Measurements from ENCODE around the gene TRIM27.

GRCh38 chr6:28875191-28875747 is 48.5 kb downstream of the TRIM27 start:
- TF ChIP-seq CTCF (IDR thresholded peaks at IDR 0.05; ENCODE audit: poor library complexity), result no peak
- TF ChIP-seq EZH2 (IDR thresholded peaks at IDR 0.05; ENCODE audit: borderline replicate concordance), result no peak
- TF ChIP-seq EZH2phosphoT487 (IDR thresholded peaks at IDR 0.05; ENCODE audit: low read depth, severe bottlenecking, unreplicated experiment), result no peak

All from hepatocyte (in vitro differentiated cells).